Thyroid gland (tissue), 4 donors: ENCODE measurements around the gene COX4I2. TPM values are rescaled to one million over a fixed set of nuclear protein-coding genes. Genes with fewer than 3 reads are reported as not detected.

ENCODE experiments used
- DNase-seq, 2 donors: peaks; one replicate each; pipeline ENCODE4 v3.0.0-alpha.2; 2019
- H3K27ac ChIP-seq, 3 donors: fragments of 200-600 bp; sonication (generic); 1 replicate in 2 of 3; 2 replicates in 1 of 3; pipeline ENCODE4 v1.5.1; 2016 to 2019; ENCODE audit warnings: mild to moderate bottlenecking in 1 of 3, moderate library complexity in 1 of 3
- H3K27me3 ChIP-seq: fragments of 200-600 bp; sonication (generic); one replicate; pipeline ENCODE4 v1.5.1; 2019
- H3K36me3 ChIP-seq, 2 donors: fragments of 200-600 bp; sonication (generic); one replicate each; pipeline ENCODE4 v1.5.1; 2016 to 2019
- H3K4me1 ChIP-seq, 2 donors: fragments of 200-600 bp; sonication (generic); one replicate each; pipeline ENCODE4 v1.5.1; 2017 to 2019
- H3K4me3 ChIP-seq, 3 donors: fragments of 200-600 bp; sonication (generic); replicated peaks in 1 of 3; 1 replicate in 2 of 3; 2 replicates in 1 of 3; pipeline ENCODE4 v1.5.1; 2016; ENCODE audit warnings: mild to moderate bottlenecking in 1 of 3
- H3K9me3 ChIP-seq: fragments of 200-600 bp; sonication (generic); one replicate; pipeline ENCODE4 v1.5.1; 2017
- CTCF ChIP-seq, 6 experiments: fragments of 200-600 bp in 3 of 6; fragments of 450-650 bp in 3 of 6; sonication (generic) in 3 of 6; IDR thresholded peaks; one replicate each; pipeline ENCODE4 v1.5.1; 2016 to 2019; ENCODE audit warnings: antibody characterized with exemption in 6 of 6, mild to moderate bottlenecking in 2 of 6, inconsistent platforms in 1 of 6, moderate library complexity in 1 of 6
- POLR2A ChIP-seq, 2 donors: fragments of 450-650 bp; IDR thresholded peaks; one replicate each; pipeline ENCODE4 v1.6.1; 2017; ENCODE audit warnings: antibody characterized with exemption in 2 of 2, mild to moderate bottlenecking in 2 of 2, moderate library complexity in 1 of 2
- WGBS, 2 donors: methylation state at CpG; one replicate each; pipeline ENCODE4 v1.1.5; 2017; 5-methylcytosine and 5-hydroxymethylcytosine counted together
- intact Hi-C: fragments of 100-400 bp; cut with DNase I; formaldehyde crosslinking; loops from one replicate; pipeline ENCODE4 v1.15.1; 2023
- total RNA-seq, 4 donors: library from RNA; depleted of rRNA; stranded (reverse); fragments of >200 nt; gene quantifications; one replicate each; pipeline ENCODE4 v1.2.3, GENCODE V29; 2016

The COX4I2 gene
- total RNA-seq, 4 donors from 2014 or later = 1.1 to 4.8 (median 3.4) TPM

GRCh38 chr20:31685853-31686643, 48.3 kb downstream of the COX4I2 start:
- peak overlapping the region; percentile 17 to 74 (median 68) for H3K27ac ChIP-seq
- intact Hi-C loops = no loop called here
- TF ChIP-seq CTCF (IDR thresholded peaks at IDR 0.05) (no peak), POLR2A (IDR thresholded peaks at IDR 0.05) (no peak)
- no peaks in the 10 kb centered on the region for H3K9me3 ChIP-seq
- no peak overlapping the region for H3K4me3 ChIP-seq
- H3K4me1 ChIP-seq = peaks cover 19 to 49% of the 10 kb centered on the region in 2 donors
- peaks cover 0 to 2% of the 10 kb centered on the region in 2 donors for H3K36me3 ChIP-seq
- H3K27me3 ChIP-seq = no peaks in the 10 kb centered on the region
- 90 to 98% methylated on average over 2 of the region's 2 CpGs for WGBS, 2 donors
- DNase-seq = no peak

- H3K27me3 ChIP-seq = no peaks in the 10 kb centered on the region
- no peak for TF ChIP-seq POLR2A (IDR thresholded peaks at IDR 0.05)
- no peak for TF ChIP-seq CTCF (IDR thresholded peaks at IDR 0.05)
- 85 to 98% methylated on average over 3 of the region's 3 CpGs for WGBS, 2 donors
- H3K27ac ChIP-seq = no peak overlapping the region
- no peaks in the 10 kb centered on the region for H3K9me3 ChIP-seq
- DNase-seq = no peak
- intact Hi-C loops = no loop called here
- peaks cover 19 to 42% of the 10 kb centered on the region in 2 donors for H3K4me1 ChIP-seq
- no peak overlapping the region for H3K4me3 ChIP-seq
- H3K36me3 ChIP-seq = peaks cover 0 to 2% of the 10 kb centered on the region in 2 donors
These were observed 50.1 kb downstream of the COX4I2 start for GRCh38 chr20:31687777-31688176.

GRCh38 chr20:31689141-31689540, 51.4 kb downstream of the COX4I2 start:
- H3K27ac ChIP-seq = no peak overlapping the region
- no peak for DNase-seq
- H3K4me1 ChIP-seq = peaks cover 19 to 43% of the 10 kb centered on the region in 2 donors
- H3K9me3 ChIP-seq = no peaks in the 10 kb centered on the region
- no peaks in the 10 kb centered on the region for H3K27me3 ChIP-seq
- intact Hi-C loops = no loop called here
- TF ChIP-seq POLR2A (IDR thresholded peaks at IDR 0.05) (no peak), CTCF (IDR thresholded peaks at IDR 0.05) (no peak)
- WGBS, 2 donors = 95% methylated on average over 5 of the region's 5 CpGs
- no peak overlapping the region for H3K4me3 ChIP-seq
- peaks cover 0 to 2% of the 10 kb centered on the region in 2 donors for H3K36me3 ChIP-seq

- Histone ChIP-seq H3K27me3 (no peaks in the 10 kb centered on the region), H3K36me3 (peaks cover 0 to 2% of the 10 kb centered on the region in 2 donors), H3K9me3 (no peaks in the 10 kb centered on the region), H3K4me3 (no peak overlapping the region), H3K27ac (no peak overlapping the region), H3K4me1 (peaks cover 16 to 43% of the 10 kb centered on the region in 2 donors)
- no peak for DNase-seq
- TF ChIP-seq CTCF (IDR thresholded peaks at IDR 0.05) (no peak), POLR2A (IDR thresholded peaks at IDR 0.05) (no peak)
- intact Hi-C loops = no loop called here
- 94 to 99% methylated on average over 3 of the region's 3 CpGs for WGBS, 2 donors
These were observed 52.5 kb downstream of the COX4I2 start for GRCh38 chr20:31690124-31690666.

GRCh38 chr20:31691646-31692275, 54.0 kb downstream of the COX4I2 start:
- Histone ChIP-seq H3K4me3 (no peak overlapping the region), H3K27me3 (no peaks in the 10 kb centered on the region), H3K4me1 (peaks cover 13 to 42% of the 10 kb centered on the region in 2 donors), H3K9me3 (no peaks in the 10 kb centered on the region), H3K36me3 (peaks cover 0 to 2% of the 10 kb centered on the region in 2 donors), H3K27ac (peak overlapping the region in 1 of 3 donors; percentile 18)
- DNase-seq = no peak
- WGBS, 2 donors = 74 to 91% methylated on average over 1 of the region's 1 CpG
- TF ChIP-seq POLR2A (IDR thresholded peaks at IDR 0.05) (no peak), CTCF (IDR thresholded peaks at IDR 0.05) (no peak)
- intact Hi-C loops = no loop called here
